HS-27A (cell line): ENCODE measurements around the gene HSPBP1.

Experiments used
- DNase-seq: peaks from one replicate; pipeline ENCODE4 v3.0.0-alpha.2; 2012; ENCODE audit warnings: low read depth, missing footprints

HSPBP1 gene

GRCh38 chr19:55254625-55254977, 25.3 kb downstream of the HSPBP1 start:
- DNase-seq, result no peak

- DNase-seq, result no peak
Measured at GRCh38 chr19:55253842-55254624, 25.9 kb downstream of the HSPBP1 start.

GRCh38 chr19:55252760-55253663, 26.9 kb downstream of the HSPBP1 start:
- DNase-seq, result no peak

- DNase-seq, result no peak
Measured at GRCh38 chr19:55251341-55252081, 28.4 kb downstream of the HSPBP1 start.

GRCh38 chr19:55250262-55251036, 29.5 kb downstream of the HSPBP1 start:
- DNase-seq, result no peak

GRCh38 chr19:55249841-55250240, 30.1 kb downstream of the HSPBP1 start:
- DNase-seq, result no peak

DNA sequence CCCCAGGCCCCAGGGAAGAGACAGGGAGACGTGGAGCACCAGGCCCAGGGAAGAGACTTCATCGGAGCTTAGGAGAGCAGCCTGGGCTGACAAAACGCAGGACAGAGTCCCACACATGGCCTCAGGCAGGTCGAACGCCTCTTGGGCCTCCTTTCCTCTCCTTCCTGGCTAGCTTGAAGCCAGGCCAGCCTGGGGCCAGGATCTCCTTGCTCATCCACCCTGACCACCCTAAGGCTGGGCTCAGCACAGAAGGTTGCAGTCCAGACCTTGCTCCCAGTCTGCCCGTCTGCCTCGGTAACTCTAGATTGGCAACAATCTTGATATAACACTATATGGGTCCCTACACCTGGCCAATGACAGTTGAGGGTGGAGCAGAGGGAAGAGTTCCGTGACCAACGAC, 31.2 kb downstream of the HSPBP1 start:
- DNase-seq, result no peak

DNA sequence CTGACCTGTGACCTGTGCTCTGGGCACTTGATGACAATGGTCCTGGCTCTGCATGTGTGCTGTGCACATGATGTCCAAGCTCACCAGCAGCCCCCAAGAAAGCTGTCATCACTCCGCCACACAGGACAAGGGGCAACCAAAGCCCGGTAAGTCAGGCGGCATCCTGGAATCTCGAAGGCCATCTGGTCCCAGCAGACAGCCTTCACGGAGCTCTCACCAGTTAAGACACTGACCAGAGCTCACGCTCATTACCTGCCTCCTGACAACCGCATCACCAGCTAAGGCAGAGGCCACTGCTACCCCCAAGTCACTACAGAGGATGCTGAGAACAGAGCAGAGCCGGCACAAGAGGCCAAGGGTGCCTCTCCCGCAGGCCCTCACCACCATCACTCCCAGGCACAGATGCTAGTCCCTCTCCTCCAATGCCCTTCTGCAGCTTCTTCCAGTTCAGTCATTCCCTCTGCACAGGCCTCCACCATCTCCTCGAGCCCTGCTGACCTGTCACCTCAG, 31.7 kb downstream of the HSPBP1 start:
- DNase-seq, result no peak

GRCh38 chr19:55247621-55248099, 32.2 kb downstream of the HSPBP1 start:
- no peak for DNase-seq

DNA sequence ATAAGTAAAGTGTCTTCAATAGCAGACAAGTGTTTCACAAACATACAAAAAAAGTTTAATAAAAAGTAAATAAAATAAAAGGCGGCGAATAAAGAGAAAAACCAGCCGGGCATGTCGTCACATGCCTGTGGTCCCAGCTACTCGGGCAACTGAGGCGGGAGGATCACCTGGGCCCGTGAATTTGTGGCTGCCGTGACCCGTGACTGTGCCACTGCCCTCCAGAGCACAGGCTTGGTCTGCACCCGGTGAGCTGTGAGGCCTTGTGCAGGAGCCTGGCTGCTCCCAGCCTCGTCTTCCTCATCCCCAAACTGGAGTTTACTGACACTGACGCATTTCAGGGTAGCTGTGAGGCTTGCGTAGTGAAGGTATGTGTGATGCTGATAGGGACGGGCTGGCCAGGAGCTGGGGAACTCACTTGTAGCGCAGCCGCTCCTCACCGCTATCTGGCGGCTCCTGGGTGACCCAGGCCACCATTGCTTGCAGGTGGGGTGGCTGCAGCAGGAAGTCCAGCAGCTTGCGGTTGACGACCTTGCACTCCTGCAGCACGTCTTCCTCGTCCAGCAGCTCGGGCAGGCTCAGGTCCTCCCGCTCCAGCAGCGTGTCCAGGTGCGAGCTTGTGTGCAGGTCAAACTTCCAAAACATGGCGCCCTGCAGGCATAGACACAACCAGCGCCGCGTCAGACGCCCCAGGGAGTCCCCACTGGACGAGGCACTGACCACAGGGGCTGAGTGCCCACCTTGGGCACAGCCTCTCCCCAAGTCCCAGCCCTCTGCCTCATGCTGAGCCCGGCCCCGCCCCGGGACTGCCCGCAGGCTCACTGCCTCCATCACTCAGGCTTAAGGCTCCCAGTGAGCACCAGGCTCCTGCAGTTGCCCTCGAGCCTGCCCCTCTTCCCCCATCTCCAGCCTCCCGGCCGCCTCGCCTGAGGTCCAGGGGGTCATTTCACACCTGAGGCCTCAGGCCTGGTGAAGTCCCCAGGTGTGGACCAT, 33.2 kb downstream of the HSPBP1 start:
- DNase-seq, result no peak

DNA sequence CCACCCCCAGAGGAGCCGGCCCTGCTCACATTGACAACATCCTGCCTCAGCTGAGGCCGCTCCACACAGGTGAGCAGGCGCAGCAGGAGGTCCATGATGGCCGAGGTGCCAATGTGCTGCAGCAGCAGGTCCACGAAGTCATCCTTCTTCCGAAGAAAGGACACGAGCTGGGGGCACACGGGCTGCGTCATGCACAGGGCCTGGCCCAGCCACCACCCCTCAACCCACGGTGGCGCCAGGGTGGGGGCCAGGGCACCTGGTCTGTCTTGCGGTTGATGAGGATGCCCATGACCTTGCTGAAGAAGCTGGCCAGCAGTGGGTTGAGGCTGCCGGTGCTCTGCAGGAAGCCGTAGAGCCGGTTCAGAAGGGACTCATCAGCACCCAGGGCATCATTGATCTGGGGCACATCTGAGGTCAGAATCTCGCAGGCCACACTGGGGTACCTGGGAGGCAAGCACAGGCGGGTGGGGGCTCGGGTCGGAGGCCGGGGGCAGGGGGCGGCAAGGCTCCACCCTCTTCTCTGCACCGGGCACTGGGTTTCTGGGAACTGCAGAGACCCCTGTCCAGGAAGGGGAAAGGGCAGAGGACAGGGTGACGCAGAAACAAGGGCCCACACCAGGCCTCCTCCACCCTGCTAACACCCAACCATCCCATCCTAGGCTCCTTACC, 34.5 kb downstream of the HSPBP1 start:
- DNase-seq, result no peak

GRCh38 chr19:55244004-55244680, 35.8 kb downstream of the HSPBP1 start:
- DNase-seq, result no peak

GRCh38 chr19:55242517-55242916, 37.4 kb downstream of the HSPBP1 start:
- no peak for DNase-seq

- no peak for DNase-seq
Measured at GRCh38 chr19:55241935-55242464, 37.9 kb downstream of the HSPBP1 start.

- DNase-seq, result no peak
Measured at GRCh38 chr19:55241143-55241934, 38.6 kb downstream of the HSPBP1 start.

DNA sequence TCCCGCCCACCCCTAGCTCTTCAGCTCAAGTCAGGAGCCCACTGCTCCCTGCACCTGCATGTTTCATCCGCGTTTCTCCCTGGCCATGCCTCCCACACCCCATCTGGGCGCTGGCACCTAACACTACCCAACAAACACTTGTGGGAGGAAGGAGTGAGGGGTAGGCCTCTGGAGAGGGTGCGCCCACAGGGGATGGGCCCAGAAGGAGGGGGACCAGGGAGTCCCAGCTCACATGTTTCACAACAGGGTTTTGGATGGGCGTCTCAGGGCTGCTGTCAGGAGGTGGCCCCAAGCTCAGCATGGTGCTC, 39.2 kb downstream of the HSPBP1 start:
- DNase-seq, result no peak

- DNase-seq, result no peak
Measured at GRCh38 chr19:55239004-55239403, 40.9 kb downstream of the HSPBP1 start.

DNA sequence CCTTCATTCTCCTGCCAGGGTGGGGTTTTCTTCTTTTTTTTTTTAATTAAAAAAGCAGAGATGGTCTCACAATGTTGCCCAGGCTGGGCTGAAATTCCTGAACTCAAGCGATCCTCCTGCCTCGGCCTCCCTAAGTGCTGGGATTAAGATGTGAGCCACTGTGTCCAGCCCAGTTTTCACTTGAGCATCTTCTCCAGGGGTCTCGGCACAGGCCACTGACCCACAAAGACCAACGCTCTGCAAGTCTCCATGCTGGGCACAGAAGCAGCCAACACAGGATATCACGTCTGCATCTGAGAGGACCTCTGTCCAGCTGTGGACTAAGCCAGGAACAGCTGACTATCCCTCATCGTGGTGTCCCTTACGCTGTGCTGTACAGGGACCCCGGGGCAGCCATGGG, 41.9 kb downstream of the HSPBP1 start:
- DNase-seq, result no peak
